ENCODE results near the gene LRRC70. TPM values are rescaled to one million over a fixed set of nuclear protein-coding genes. Genes with fewer than 3 reads are reported as not detected.

The LRRC70 gene
- total RNA-seq, 4 donors from 2014 or later: 1.0 to 3.6 (median 2.3) TPM

DNA sequence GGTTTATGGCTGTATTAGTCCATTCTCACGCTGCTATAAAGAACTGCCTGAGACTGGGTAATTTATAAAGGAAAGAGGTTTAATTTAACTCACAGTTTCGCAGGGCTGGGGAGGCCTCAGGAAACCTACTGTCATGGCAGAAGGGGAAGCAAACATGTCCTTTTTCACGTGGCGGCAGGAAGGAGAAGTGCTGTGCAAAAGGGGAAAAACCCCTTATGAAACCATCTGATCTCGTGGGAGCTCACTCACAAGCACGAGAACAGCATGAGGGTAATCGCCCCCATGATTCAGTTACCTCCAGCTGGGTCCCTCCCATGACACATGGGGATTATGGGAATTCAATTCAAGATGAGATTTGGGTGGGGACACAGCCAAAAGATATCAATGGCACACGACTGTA lies 13.9 kb downstream of the LRRC70 start:
- H3K27ac ChIP-seq (replicated peaks in 1 of 4): no peak overlapping the region
- 97% methylated on average over 8 of the region's 8 CpGs for WGBS
- DNase-seq (ENCODE audit: extremely low spot score): no peak
- peaks cover 0 to 31% (median 15%) of the 10 kb centered on the region in 4 donors for H3K36me3 ChIP-seq
- intact Hi-C loops (cut with DNase I): no loop called here
- no peak overlapping the region for H3K4me3 ChIP-seq
- H3K27me3 ChIP-seq: no peaks in the 10 kb centered on the region
- H3K9me3 ChIP-seq: no peaks in the 10 kb centered on the region
- no peaks in the 10 kb centered on the region for H3K4me1 ChIP-seq
- no peak for TF ChIP-seq EP300 (IDR thresholded peaks at IDR 0.05)
- TF ChIP-seq, protein P1, sequence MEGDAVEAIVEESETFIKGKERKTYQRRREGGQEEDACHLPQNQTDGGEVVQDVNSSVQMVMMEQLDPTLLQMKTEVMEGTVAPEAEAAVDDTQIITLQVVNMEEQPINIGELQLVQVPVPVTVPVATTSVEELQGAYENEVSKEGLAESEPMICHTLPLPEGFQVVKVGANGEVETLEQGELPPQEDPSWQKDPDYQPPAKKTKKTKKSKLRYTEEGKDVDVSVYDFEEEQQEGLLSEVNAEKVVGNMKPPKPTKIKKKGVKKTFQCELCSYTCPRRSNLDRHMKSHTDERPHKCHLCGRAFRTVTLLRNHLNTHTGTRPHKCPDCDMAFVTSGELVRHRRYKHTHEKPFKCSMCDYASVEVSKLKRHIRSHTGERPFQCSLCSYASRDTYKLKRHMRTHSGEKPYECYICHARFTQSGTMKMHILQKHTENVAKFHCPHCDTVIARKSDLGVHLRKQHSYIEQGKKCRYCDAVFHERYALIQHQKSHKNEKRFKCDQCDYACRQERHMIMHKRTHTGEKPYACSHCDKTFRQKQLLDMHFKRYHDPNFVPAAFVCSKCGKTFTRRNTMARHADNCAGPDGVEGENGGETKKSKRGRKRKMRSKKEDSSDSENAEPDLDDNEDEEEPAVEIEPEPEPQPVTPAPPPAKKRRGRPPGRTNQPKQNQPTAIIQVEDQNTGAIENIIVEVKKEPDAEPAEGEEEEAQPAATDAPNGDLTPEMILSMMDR (IDR thresholded peaks at IDR 0.05): no peak
- TF ChIP-seq POLR2A (IDR thresholded peaks at IDR 0.05; ENCODE audit: low read depth): no peak
- no peak for TF ChIP-seq POLR2AphosphoS5 (IDR thresholded peaks at IDR 0.05)

DNA sequence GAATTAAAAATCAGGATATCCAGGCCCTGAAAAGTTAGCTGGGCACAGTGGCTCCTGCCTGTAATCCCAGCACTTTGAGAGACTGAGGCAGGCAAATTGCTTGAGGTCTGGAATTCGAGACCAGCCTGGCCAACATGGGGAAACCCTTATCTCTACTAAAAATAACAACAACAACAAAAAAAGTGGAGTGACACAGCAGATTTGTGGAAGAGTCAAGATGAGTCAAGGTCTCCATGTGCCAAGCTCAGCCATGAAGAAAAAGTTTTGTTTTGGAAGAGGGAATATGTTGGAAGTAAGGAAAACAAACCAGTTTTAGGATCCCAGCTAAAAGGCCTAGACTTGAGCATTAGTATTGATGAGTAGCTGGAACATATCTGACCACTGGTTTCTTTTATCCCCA lies 14.7 kb downstream of the LRRC70 start:
- Histone ChIP-seq H3K4me3 (no peak overlapping the region), H3K27me3 (no peaks in the 10 kb centered on the region), H3K4me1 (no peaks in the 10 kb centered on the region), H3K27ac (replicated peaks in 1 of 4) (no peak overlapping the region), H3K36me3 (peaks cover 0 to 31% (median 15%) of the 10 kb centered on the region in 4 donors), H3K9me3 (no peaks in the 10 kb centered on the region)
- WGBS: 85% methylated on average over 1 of the region's 1 CpG
- DNase-seq (ENCODE audit: extremely low spot score): no peak
- TF ChIP-seq POLR2A (IDR thresholded peaks at IDR 0.05; ENCODE audit: low read depth): no peak
- TF ChIP-seq, protein P1 (IDR thresholded peaks at IDR 0.05): no peak
- intact Hi-C loops (cut with DNase I): no loop called here

DNA sequence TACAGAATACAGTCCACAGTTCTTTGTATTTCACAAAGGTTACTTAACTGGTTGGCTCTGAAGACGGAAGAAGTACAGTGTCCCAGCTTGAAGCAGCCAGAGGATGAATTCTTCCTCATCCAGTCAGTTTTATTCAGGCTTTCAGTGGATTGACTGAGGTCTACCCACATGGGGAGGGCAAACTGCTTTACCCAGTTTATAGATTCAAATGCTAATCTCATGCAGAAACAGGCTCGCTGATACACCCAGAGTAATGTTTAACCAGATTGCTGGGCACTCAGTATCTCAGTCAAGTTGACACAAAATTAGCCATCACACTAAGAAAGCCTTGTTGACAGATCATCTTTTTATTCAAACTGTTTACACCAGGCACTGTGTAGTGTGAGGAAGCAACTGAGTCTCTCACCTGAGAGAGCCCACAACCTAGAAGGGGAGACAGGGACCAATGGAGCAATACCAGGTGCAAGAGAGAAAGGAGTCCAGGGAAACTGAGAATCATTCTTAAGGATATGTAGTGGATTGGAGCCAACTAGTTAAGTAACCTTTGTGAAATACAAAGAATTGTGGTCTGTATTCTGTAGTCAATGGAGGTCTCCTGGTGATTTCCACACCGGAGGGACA lies 15.9 kb downstream of the LRRC70 start:
- 96% methylated on average over 3 of the region's 3 CpGs for WGBS

DNA sequence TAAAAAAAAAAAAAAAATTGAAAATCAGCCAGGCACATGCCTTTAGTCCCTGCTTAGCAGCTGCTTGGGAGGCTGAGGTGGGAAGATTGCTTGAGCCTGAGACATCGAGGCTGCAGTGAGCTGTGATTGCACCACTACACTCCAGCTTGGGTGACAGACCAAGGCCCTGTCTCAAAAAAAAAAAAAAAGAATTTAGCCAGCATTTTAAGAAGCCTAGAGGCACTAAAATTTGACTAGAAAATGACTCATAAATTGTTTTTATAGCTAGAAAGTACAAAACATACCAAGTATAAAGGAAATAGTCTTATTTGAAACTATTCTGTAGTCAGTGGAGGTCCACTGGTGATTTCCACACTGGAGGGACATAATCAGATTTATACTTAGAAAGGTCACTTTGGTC lies 17.5 kb downstream of the LRRC70 start:
- DNase-seq (ENCODE audit: extremely low spot score): no peak
- H3K27me3 ChIP-seq: no peaks in the 10 kb centered on the region
- no peak overlapping the region for H3K4me3 ChIP-seq
- H3K9me3 ChIP-seq: no peaks in the 10 kb centered on the region
- intact Hi-C loops (cut with DNase I): no loop called here
- TF ChIP-seq EP300 (IDR thresholded peaks at IDR 0.05) (no peak), POLR2AphosphoS5 (IDR thresholded peaks at IDR 0.05) (no peak), POLR2A (IDR thresholded peaks at IDR 0.05; ENCODE audit: low read depth) (no peak)
- TF ChIP-seq, protein P1 (IDR thresholded peaks at IDR 0.05): no peak
- no peak overlapping the region for H3K27ac ChIP-seq (replicated peaks in 1 of 4)
- 92% methylated on average over 1 of the region's 1 CpG for WGBS
- peaks cover 0 to 31% (median 15%) of the 10 kb centered on the region in 4 donors for H3K36me3 ChIP-seq
- H3K4me1 ChIP-seq: no peaks in the 10 kb centered on the region

More for the DNA sequence above, 15.9 kb downstream of the LRRC70 start:
- TF ChIP-seq POLR2AphosphoS5 (IDR thresholded peaks at IDR 0.05) (no peak), POLR2A (IDR thresholded peaks at IDR 0.05; ENCODE audit: low read depth) (no peak), EP300 (IDR thresholded peaks at IDR 0.05) (no peak)
- TF ChIP-seq, protein P1 (IDR thresholded peaks at IDR 0.05): no peak
- H3K27me3 ChIP-seq: no peaks in the 10 kb centered on the region
- no peak overlapping the region for H3K4me3 ChIP-seq
- H3K9me3 ChIP-seq: no peaks in the 10 kb centered on the region
- no peaks in the 10 kb centered on the region for H3K4me1 ChIP-seq
- H3K36me3 ChIP-seq: peaks cover 0 to 31% (median 15%) of the 10 kb centered on the region in 4 donors
- no peak overlapping the region for H3K27ac ChIP-seq (replicated peaks in 1 of 4)
- no peak for DNase-seq (ENCODE audit: extremely low spot score)
- intact Hi-C loops (cut with DNase I): no loop called here

DNA sequence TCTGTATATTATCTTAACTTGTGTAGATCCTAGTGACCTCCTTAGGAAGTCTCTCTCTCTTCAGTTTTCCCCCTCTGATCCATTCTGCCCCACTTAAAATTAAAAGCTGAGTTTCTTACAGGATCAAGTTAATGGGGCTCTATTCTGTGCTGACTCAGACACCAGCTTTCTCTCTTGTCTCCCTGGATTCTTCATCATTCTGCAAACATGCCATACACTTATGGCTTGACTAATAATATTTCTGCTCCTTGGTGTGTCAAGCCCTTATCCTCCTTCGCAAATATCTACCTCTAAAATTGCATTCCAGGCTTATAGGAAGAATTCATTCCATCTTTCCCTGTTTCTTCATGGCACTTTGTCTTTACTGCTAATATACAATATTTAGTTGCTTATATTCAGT lies 18.1 kb downstream of the LRRC70 start:
- no peak overlapping the region for H3K4me3 ChIP-seq
- TF ChIP-seq, protein P1 (IDR thresholded peaks at IDR 0.05): no peak
- TF ChIP-seq POLR2A (IDR thresholded peaks at IDR 0.05; ENCODE audit: low read depth) (no peak), EP300 (IDR thresholded peaks at IDR 0.05) (no peak), POLR2AphosphoS5 (IDR thresholded peaks at IDR 0.05) (no peak)
- no peak for DNase-seq (ENCODE audit: extremely low spot score)
- no peaks in the 10 kb centered on the region for H3K27me3 ChIP-seq
- no peaks in the 10 kb centered on the region for H3K9me3 ChIP-seq
- peaks cover 0 to 27% (median 14%) of the 10 kb centered on the region in 4 donors for H3K36me3 ChIP-seq
- H3K4me1 ChIP-seq: no peaks in the 10 kb centered on the region
- WGBS: 90% methylated on average over 1 of the region's 1 CpG
- no peak overlapping the region for H3K27ac ChIP-seq (replicated peaks in 1 of 4)
- intact Hi-C loops (cut with DNase I): no loop called here
